ENCODE measurements around the gene IQSEC1.

IQSEC1 gene

GRCh38 chr3:13040361-13041074, 32.7 kb downstream of the IQSEC1 start:
- TF ChIP-seq POLR2AphosphoS5 (IDR thresholded peaks at IDR 0.05; ENCODE audit: low read depth, low read length) (no peak), REST (IDR thresholded peaks at IDR 0.05; ENCODE audit: insufficient read depth in 1 of 2, low read depth in 2 of 2, low read length in 2 of 2) (no peak), TAF1 (IDR thresholded peaks at IDR 0.05; ENCODE audit: borderline replicate concordance, insufficient read depth, low read length) (no peak), FOXP2 (optimal IDR thresholded peaks at IDR 0.05; ENCODE audit: borderline replicate concordance, extremely low read depth, extremely low read length, insufficient read depth) (no peak), SIN3A (IDR thresholded peaks at IDR 0.05; ENCODE audit: borderline replicate concordance, insufficient read depth, low read length) (no peak)

- TF ChIP-seq FOXP2 (optimal IDR thresholded peaks at IDR 0.05; ENCODE audit: borderline replicate concordance, extremely low read depth, extremely low read length, insufficient read depth): no peak
- no peak for TF ChIP-seq REST (IDR thresholded peaks at IDR 0.05; ENCODE audit: insufficient read depth in 1 of 2, low read depth in 2 of 2, low read length in 2 of 2)
- no peak for TF ChIP-seq TAF1 (IDR thresholded peaks at IDR 0.05; ENCODE audit: borderline replicate concordance, insufficient read depth, low read length)
- TF ChIP-seq POLR2AphosphoS5 (IDR thresholded peaks at IDR 0.05; ENCODE audit: low read depth, low read length): no peak
- TF ChIP-seq SIN3A (IDR thresholded peaks at IDR 0.05; ENCODE audit: borderline replicate concordance, insufficient read depth, low read length): no peak
Measured at GRCh38 chr3:13039213-13039896, 33.9 kb downstream of the IQSEC1 start.

GRCh38 chr3:13037458-13038117, 35.6 kb downstream of the IQSEC1 start:
- TF ChIP-seq FOXP2 (optimal IDR thresholded peaks at IDR 0.05; ENCODE audit: borderline replicate concordance, extremely low read depth, extremely low read length, insufficient read depth) (no peak), POLR2AphosphoS5 (IDR thresholded peaks at IDR 0.05; ENCODE audit: low read depth, low read length) (no peak), SIN3A (IDR thresholded peaks at IDR 0.05; ENCODE audit: borderline replicate concordance, insufficient read depth, low read length) (no peak), REST (IDR thresholded peaks at IDR 0.05; ENCODE audit: insufficient read depth in 1 of 2, low read depth in 2 of 2, low read length in 2 of 2) (no peak), TAF1 (IDR thresholded peaks at IDR 0.05; ENCODE audit: borderline replicate concordance, insufficient read depth, low read length) (no peak)

GRCh38 chr3:13034861-13035260, 38.4 kb downstream of the IQSEC1 start:
- TF ChIP-seq REST (IDR thresholded peaks at IDR 0.05; ENCODE audit: insufficient read depth in 1 of 2, low read depth in 2 of 2, low read length in 2 of 2) (no peak), SIN3A (IDR thresholded peaks at IDR 0.05; ENCODE audit: borderline replicate concordance, insufficient read depth, low read length) (no peak), POLR2AphosphoS5 (IDR thresholded peaks at IDR 0.05; ENCODE audit: low read depth, low read length) (no peak), TAF1 (IDR thresholded peaks at IDR 0.05; ENCODE audit: borderline replicate concordance, insufficient read depth, low read length) (no peak), FOXP2 (optimal IDR thresholded peaks at IDR 0.05; ENCODE audit: borderline replicate concordance, extremely low read depth, extremely low read length, insufficient read depth) (no peak)
